H1 (cell line): ENCODE results near the gene CP. TPM values are rescaled to one million over a fixed set of nuclear protein-coding genes. Genes with fewer than 3 reads are reported as not detected.

Experiments
- CTCF ChIA-PET: fragments of 300-600 bp; sonication (Branson Sonifier 250); formaldehyde crosslinking; loops from one replicate; lab custom pipeline; 2021; ENCODE audit not compliant: partially characterized antibody; lab: Charles Lee
- POLR2A ChIA-PET: fragments of 300-600 bp; sonication (Branson Sonifier 250); formaldehyde crosslinking; loops from one replicate; lab custom pipeline; 2021; ENCODE audit warnings: inconsistent platforms; ENCODE audit not compliant: partially characterized antibody; lab: Charles Lee
- DNase-seq, 2 experiments: peaks; one replicate each; pipeline versions ENCODE4 v3.0.0 to v3.0.0-alpha.2; 2010 to 2022; ENCODE audit warnings: low spot score in 2 of 2, low read depth in 1 of 2, mixed read lengths in 1 of 2
- FAIRE-seq: peaks from 2 replicates; lab custom pipeline; 2011; peaks lifted over from hg19 to GRCh38; lab: Jason Lieb, UNC
- H2AFZ ChIP-seq: 2 replicates; pipeline ENCODE4 v1.8.1; 2012; ENCODE audit warnings: low read length, inconsistent platforms
- H2AK5ac ChIP-seq: 2 replicates; pipeline ENCODE4 v1.6.1; 2013; ENCODE audit warnings: low read depth, low read length
- H2BK120ac ChIP-seq: replicated peaks from 2 replicates; pipeline ENCODE3; 2013; ENCODE audit warnings: low read depth, low read length, inconsistent platforms
- H2BK12ac ChIP-seq: 2 replicates; pipeline ENCODE4 v1.6.1; 2013; ENCODE audit warnings: low read depth, low read length
- H2BK15ac ChIP-seq: 2 replicates; pipeline ENCODE4 v1.6.1; 2013; ENCODE audit warnings: low read length
- H2BK20ac ChIP-seq: 2 replicates; pipeline ENCODE4 v1.6.1; 2013; ENCODE audit warnings: low read length
- H2BK5ac ChIP-seq: 2 replicates; pipeline ENCODE4 v1.6.1; 2013; ENCODE audit warnings: low read depth, low read length
- H3K14ac ChIP-seq: 2 replicates; pipeline ENCODE4 v1.6.1; 2013; ENCODE audit warnings: inconsistent platforms; ENCODE audit not compliant: insufficient read length
- H3K18ac ChIP-seq: 2 replicates; pipeline ENCODE4 v1.6.1; 2013; ENCODE audit warnings: low read length; ENCODE audit errors: extremely low read depth
- H3K23ac ChIP-seq: 2 replicates; pipeline ENCODE4 v1.6.1; 2013; ENCODE audit warnings: inconsistent platforms; ENCODE audit not compliant: insufficient read length
- H3K23me2 ChIP-seq: 2 replicates; pipeline ENCODE4 v1.6.1; 2013; ENCODE audit warnings: low read depth, low read length
- H3K27ac ChIP-seq: 2 replicates; pipeline ENCODE4 v1.6.1; 2011; ENCODE audit warnings: low read depth, low read length, inconsistent platforms
- H3K27me3 ChIP-seq, 4 experiments: replicated peaks in 1 of 4; 1 replicate in 1 of 4; 2 replicates in 3 of 4; pipeline versions ENCODE4 v1.6.1 to v1.8.1; 2011 to 2013; ENCODE audit warnings: low read length in 3 of 4, mild to moderate bottlenecking in 3 of 4, inconsistent platforms in 2 of 4, mixed read lengths in 2 of 4, moderate library complexity in 1 of 4; ENCODE audit not compliant: control insufficient read depth in 3 of 4, insufficient read depth in 3 of 4; ENCODE audit errors: extremely low read depth in 1 of 4
- H3K36me3 ChIP-seq, 4 experiments: 2 replicates each; pipeline versions ENCODE4 v1.6.1 to v1.8.1; 2011 to 2013; ENCODE audit warnings: mild to moderate bottlenecking in 4 of 4, low read length in 3 of 4, moderate library complexity in 2 of 4, control low read depth in 1 of 4, inconsistent platforms in 1 of 4; ENCODE audit not compliant: insufficient read depth in 4 of 4, control insufficient read depth in 2 of 4
- H3K4ac ChIP-seq: replicated peaks from 2 replicates; pipeline ENCODE3; 2013; ENCODE audit warnings: low read length, low read depth, mixed read lengths, inconsistent platforms; ENCODE audit not compliant: insufficient read length
- H3K4me1 ChIP-seq, 4 experiments: replicated peaks in 1 of 4; 1 replicate in 1 of 4; 2 replicates in 3 of 4; pipeline versions ENCODE4 v1.6.1 to v1.8.1; 2011 to 2013; ENCODE audit warnings: low read length in 3 of 4, inconsistent platforms in 2 of 4, mixed read lengths in 1 of 4; ENCODE audit not compliant: insufficient read depth in 4 of 4, control insufficient read depth in 3 of 4
- H3K4me2 ChIP-seq, 2 experiments: 2 replicates each; pipeline versions ENCODE4 v1.6.1 to v1.8.1; 2011 to 2013; ENCODE audit warnings: low read depth in 2 of 2, low read length in 2 of 2, control low read depth in 1 of 2, inconsistent platforms in 1 of 2, mild to moderate bottlenecking in 1 of 2; ENCODE audit not compliant: insufficient read depth in 1 of 2
- H3K4me3 ChIP-seq, 4 experiments: fragments of 200-600, 300-600 bp in 1 of 4; sonication (generic), shearing (Covaris generic), sonication (Bioruptor Twin) in 1 of 4; 2 replicates each; pipeline versions ENCODE4 v1.5.1 to v1.8.1; 2011 to 2016; ENCODE audit warnings: low read length in 4 of 4, low read depth in 3 of 4, control low read depth in 2 of 4, inconsistent platforms in 2 of 4, mild to moderate bottlenecking in 2 of 4, mixed read lengths in 1 of 4, moderate library complexity in 1 of 4; ENCODE audit not compliant: insufficient read depth in 2 of 4; ENCODE audit errors: extremely low read depth in 1 of 4
- H3K56ac ChIP-seq: replicated peaks from 2 replicates; pipeline ENCODE3; 2013; ENCODE audit warnings: low read depth, mild to moderate bottlenecking, mixed read lengths, low read length, inconsistent platforms; ENCODE audit not compliant: insufficient read length
- H3K79me1 ChIP-seq: 2 replicates; pipeline ENCODE4 v1.6.1; 2013; ENCODE audit warnings: low read depth, low read length, control low read depth
- H3K79me2 ChIP-seq, 2 experiments: 2 replicates each; pipeline versions ENCODE4 v1.6.1 to v1.8.1; 2012 to 2013; ENCODE audit warnings: low read length in 2 of 2, mild to moderate bottlenecking in 2 of 2, inconsistent platforms in 1 of 2; ENCODE audit not compliant: insufficient read depth in 2 of 2, control insufficient read depth in 1 of 2
- H3K9ac ChIP-seq, 4 experiments: replicated peaks in 1 of 4; 1 replicate in 1 of 4; 2 replicates in 3 of 4; pipeline versions ENCODE4 v1.6.1 to v1.8.1; 2011 to 2013; ENCODE audit warnings: low read depth in 3 of 4, low read length in 3 of 4, control low read depth in 2 of 4, mild to moderate bottlenecking in 2 of 4, moderate library complexity in 2 of 4, inconsistent platforms in 1 of 4; ENCODE audit errors: extremely low read depth in 1 of 4
- H3K9me3 ChIP-seq, 2 experiments: 2 replicates each; pipeline versions ENCODE4 v1.6.1 to v1.8.1; 2012 to 2013; ENCODE audit warnings: mild to moderate bottlenecking in 2 of 2, moderate library complexity in 2 of 2, control low read depth in 1 of 2, inconsistent platforms in 1 of 2, low read depth in 1 of 2, low read length in 1 of 2, mixed read lengths in 1 of 2; ENCODE audit not compliant: insufficient read depth in 2 of 2
- H4K20me1 ChIP-seq, 2 experiments: replicated peaks in 1 of 2; 2 replicates each; pipeline versions ENCODE3 to v1.8.1; 2011 to 2013; ENCODE audit warnings: inconsistent platforms in 2 of 2, low read length in 2 of 2, mild to moderate bottlenecking in 1 of 2; ENCODE audit not compliant: insufficient read depth in 2 of 2, control insufficient read depth in 1 of 2
- H4K5ac ChIP-seq: 2 replicates; pipeline ENCODE4 v1.6.1; 2013; ENCODE audit warnings: low read length, low read depth, mixed read lengths, inconsistent platforms; ENCODE audit not compliant: insufficient read length
- H4K8ac ChIP-seq: 2 replicates; pipeline ENCODE4 v1.8.0; 2013; ENCODE audit warnings: mild to moderate bottlenecking, moderate library complexity, low read length, inconsistent platforms; ENCODE audit not compliant: insufficient read depth; ENCODE audit errors: extremely low read depth
- H4K91ac ChIP-seq: replicated peaks from 2 replicates; pipeline ENCODE3; 2013; ENCODE audit warnings: low read length, mixed read lengths, inconsistent platforms; ENCODE audit not compliant: insufficient read length
- ASH2L ChIP-seq: fragments of 200-600, 300-600 bp; sonication (generic); IDR thresholded peaks from one replicate; pipeline ENCODE4 v1.7.1; 2017; ENCODE audit warnings: low read length
- BRCA1 ChIP-seq: IDR thresholded peaks from 2 replicates; pipeline ENCODE4 v1.6.1; 2012; ENCODE audit warnings: low read depth, low read length, improper control_type of control experiment
- CHD1 ChIP-seq: IDR thresholded peaks from 2 replicates; pipeline ENCODE4 v1.6.1; 2012; ENCODE audit warnings: low read depth, low read length, improper control_type of control experiment
- POLR2A ChIP-seq, 2 experiments: IDR thresholded peaks; 1 replicate in 1 of 2; 2 replicates in 1 of 2; pipeline ENCODE4 v1.6.1; 2011; ENCODE audit warnings: low read depth in 2 of 2, low read length in 2 of 2, mild to moderate bottlenecking in 2 of 2; ENCODE audit errors: control extremely low read depth in 1 of 2
- RFX5 ChIP-seq: IDR thresholded peaks from 2 replicates; pipeline ENCODE4 v1.6.1; 2011; ENCODE audit warnings: low read depth, low read length, improper control_type of control experiment, borderline replicate concordance
- SP4 ChIP-seq: IDR thresholded peaks from 2 replicates; pipeline ENCODE4 v1.6.1; 2012; ENCODE audit warnings: low read length, inconsistent platforms
- WGBS, 2 experiments: shearing (Covaris generic) in 1 of 2; methylation state at CpG; one replicate each; pipeline versions ENCODE4 v1.1.6 to v1.1.7; 2013 to 2015; ENCODE audit warnings: low lambda C conversion rate in 2 of 2, mixed read lengths in 2 of 2, inconsistent platforms in 1 of 2, low coverage in 1 of 2, missing lambda C conversion rate in 1 of 2; ENCODE audit not compliant: insufficient replicate concordance in 2 of 2, insufficient coverage in 1 of 2, insufficient read length in 1 of 2; ENCODE audit errors: extremely low coverage in 1 of 2, missing lambda C conversion rate in 1 of 2; 5-methylcytosine and 5-hydroxymethylcytosine counted together
- polyA plus RNA-seq, 7 experiments: library from polyadenylated mRNA; depleted of rRNA in 3 of 7; stranded (reverse) in 5 of 7; unstranded in 2 of 7; fragments of >200 nt in 5 of 7; fragments of 200-250 nt in 2 of 7; gene quantifications; 1 replicate in 5 of 7; 2 replicates in 1 of 7; 4 replicates in 1 of 7; pipeline versions ENCODE4 v1.2.1 to v1.2.3, GENCODE V29; 2011 to 2013; ENCODE audit warnings: missing spikeins in 2 of 7, mixed read lengths in 2 of 7
- total RNA-seq: library from RNA; stranded (reverse); fragmentation: NEBNext Ultra II Directional; extraction: Animal tissue kit (Norgen Biotek cat#: 25700); gene quantifications from 2 replicates; pipeline ENCODE4 v1.2.1, GENCODE V29; 2021
- TF ChIP-seq, protein P1 (sequence below): IDR thresholded peaks from 2 replicates; pipeline ENCODE4 v1.6.1; 2012; ENCODE audit warnings: low read length, inconsistent platforms

Gene CP
- total and polyA plus RNA-seq, 2 of the 8 experiments (the other 6 are each of a cell fraction or from before 2014, with no cell fraction given): 0.32 to 2.6 TPM

DNA sequence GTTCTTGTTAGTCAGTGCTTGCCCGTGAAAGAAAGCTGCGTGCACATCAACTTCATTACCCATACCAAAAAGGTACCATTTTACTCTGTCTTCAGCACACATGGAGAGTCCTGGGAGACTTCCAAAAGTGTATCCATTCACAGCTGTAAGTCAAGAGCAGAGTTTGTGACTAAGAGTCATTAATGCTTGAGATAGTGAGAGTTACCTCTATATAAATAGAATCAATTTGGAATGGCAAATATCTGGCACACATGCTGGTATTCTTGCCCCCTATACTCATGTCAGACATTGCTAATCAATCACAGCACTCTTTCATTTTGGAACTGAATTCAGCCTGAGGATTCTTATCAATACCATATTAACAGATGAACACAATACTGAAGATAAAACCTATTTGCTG, 14.2 kb downstream of the CP start:
- H2BK5ac ChIP-seq: no peak overlapping the region
- no peak overlapping the region for H3K9ac ChIP-seq
- H3K14ac ChIP-seq: no peak overlapping the region
- H3K23ac ChIP-seq: no peak overlapping the region
- CTCF ChIA-PET: interaction anchor here (0.8 to 1.0 kb wide), 2 partner anchors 87 to 257 kb away, joined by 3 read pairs; no protein-coding TSS in a partner anchor
- FAIRE-seq (no peak), DNase-seq (no peak)
- H2BK120ac ChIP-seq: peak overlapping the region; percentile 73
- H3K18ac ChIP-seq: no peak overlapping the region
- H4K5ac ChIP-seq: no peak overlapping the region
- no peak overlapping the region for H2AK5ac ChIP-seq
- no peak overlapping the region for H4K8ac ChIP-seq
- no peak for TF ChIP-seq ASH2L
- TF ChIP-seq CHD1: no peak
- TF ChIP-seq BRCA1: no peak
- TF ChIP-seq POLR2A (IDR thresholded peaks at IDR 0.05; ENCODE audit: control extremely low read depth in 1 of 2, low read depth in 2 of 2, low read length in 2 of 2): no peak
- TF ChIP-seq, protein P1, sequence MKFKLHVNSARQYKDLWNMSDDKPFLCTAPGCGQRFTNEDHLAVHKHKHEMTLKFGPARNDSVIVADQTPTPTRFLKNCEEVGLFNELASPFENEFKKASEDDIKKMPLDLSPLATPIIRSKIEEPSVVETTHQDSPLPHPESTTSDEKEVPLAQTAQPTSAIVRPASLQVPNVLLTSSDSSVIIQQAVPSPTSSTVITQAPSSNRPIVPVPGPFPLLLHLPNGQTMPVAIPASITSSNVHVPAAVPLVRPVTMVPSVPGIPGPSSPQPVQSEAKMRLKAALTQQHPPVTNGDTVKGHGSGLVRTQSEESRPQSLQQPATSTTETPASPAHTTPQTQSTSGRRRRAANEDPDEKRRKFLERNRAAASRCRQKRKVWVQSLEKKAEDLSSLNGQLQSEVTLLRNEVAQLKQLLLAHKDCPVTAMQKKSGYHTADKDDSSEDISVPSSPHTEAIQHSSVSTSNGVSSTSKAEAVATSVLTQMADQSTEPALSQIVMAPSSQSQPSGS: no peak
- no peak for TF ChIP-seq RFX5
- no peak for TF ChIP-seq SP4
- H3K4me3 ChIP-seq: no peak overlapping the region
- no peaks in the 10 kb centered on the region for H3K27me3 ChIP-seq
- no peaks in the 10 kb centered on the region for H3K36me3 ChIP-seq
- no peak overlapping the region for H3K4ac ChIP-seq
- POLR2A ChIA-PET: interaction anchor here (0.6 kb wide), 1 partner anchor 19 kb away, joined by 3 read pairs; no protein-coding TSS in a partner anchor
- no peak overlapping the region for H3K56ac ChIP-seq
- H3K9me3 ChIP-seq: no peaks in the 10 kb centered on the region
- H3K27ac ChIP-seq: no peak overlapping the region
- H4K91ac ChIP-seq: no peak overlapping the region
- H3K79me2 ChIP-seq: no peaks in the 10 kb centered on the region
- 0 out of 2 replicates have a peak overlapping the region, but pooled peaks have one; percentile 0 for H2AFZ ChIP-seq
- H2BK20ac ChIP-seq: no peak overlapping the region
- no peaks in the 10 kb centered on the region for H3K23me2 ChIP-seq
- no peaks in the 10 kb centered on the region for H4K20me1 ChIP-seq
- 100% methylated on average over 2 of the region's 2 CpGs; no CpG with 5 or more reads in 1 of the 2 experiments for WGBS, 2 experiments
- no peaks in the 10 kb centered on the region for H3K79me1 ChIP-seq
- no peak overlapping the region for H2BK15ac ChIP-seq
- H3K4me1 ChIP-seq: peaks cover 0 to 7% (median 2%) of the 10 kb centered on the region in 4 experiments; a peak in 2 of 7 replicates
- H3K4me2 ChIP-seq: no peak overlapping the region
- H2BK12ac ChIP-seq: no peak overlapping the region
